C1 segment of cervical spinal cord (tissue), 14 donors: ENCODE measurements around the gene TUG1.

Experiments
- DNase-seq, 14 donors: peaks; one replicate each; lab custom pipeline; 2025; lab: John Stamatoyannopoulos, UW

The TUG1 gene

DNA sequence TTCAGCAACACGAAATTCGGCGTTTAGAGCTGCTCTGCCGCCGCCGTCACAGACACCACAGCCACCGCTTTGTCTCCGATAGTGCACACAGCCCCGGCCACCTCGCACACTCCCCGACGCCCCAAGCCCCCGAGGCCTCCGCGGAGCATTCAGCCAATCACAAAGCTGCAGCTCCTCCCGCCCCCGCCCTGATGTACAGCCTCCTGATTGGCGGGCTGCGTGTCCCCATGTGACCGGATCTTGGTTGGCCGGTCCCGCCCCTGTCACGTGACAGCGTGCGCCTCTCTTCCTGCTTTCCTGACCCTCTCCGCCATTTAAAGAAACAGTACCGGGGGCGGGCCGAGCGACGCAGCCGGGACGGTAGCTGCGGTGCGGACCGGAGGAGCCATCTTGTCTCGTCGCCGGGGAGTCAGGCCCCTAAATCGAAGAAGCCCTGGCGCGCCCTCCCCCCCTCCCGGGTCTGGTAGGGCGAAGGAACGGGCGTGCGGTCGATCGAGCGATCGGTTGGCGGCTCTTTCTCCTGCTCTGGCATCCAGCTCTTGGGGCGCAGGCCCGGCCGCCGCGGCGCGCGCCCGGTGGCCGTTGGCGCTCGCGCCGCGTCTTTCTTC lies at the start of gene TUG1:
TUG1 (plus strand) TSS at position 342 of the 608 bp plus-strand sequence.
- peak; percentile 90 to 99 (median 96) for DNase-seq

DNA sequence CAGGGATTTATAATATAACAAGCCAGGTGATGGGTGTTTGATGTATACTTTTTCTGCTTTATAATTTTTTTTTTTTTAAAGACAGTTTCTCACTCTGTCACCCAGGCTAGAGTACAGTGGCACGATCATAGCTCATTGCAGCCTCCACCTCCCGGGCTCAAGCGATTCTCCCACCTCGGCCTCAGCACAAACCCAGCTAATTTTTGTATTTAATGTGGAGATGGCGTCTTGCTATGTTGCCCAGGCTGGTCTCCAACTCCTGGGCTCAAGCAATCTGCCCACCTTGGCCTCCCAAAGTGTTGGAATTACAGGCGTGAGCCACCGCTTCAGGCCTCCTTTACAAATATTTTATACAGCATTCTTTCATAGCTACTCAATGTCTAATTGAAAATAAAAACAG lies 49.1 kb upstream of the TUG1 start:
- no peak for DNase-seq

GRCh38 chr22:30920407-30920806 lies 48.7 kb upstream of the TUG1 start:
- peak in 12 of 14 donors; percentile 7 to 75 (median 40) for DNase-seq

- no peak for DNase-seq
These were observed 48.0 kb upstream of the TUG1 start for GRCh38 chr22:30921108-30921507.

DNA sequence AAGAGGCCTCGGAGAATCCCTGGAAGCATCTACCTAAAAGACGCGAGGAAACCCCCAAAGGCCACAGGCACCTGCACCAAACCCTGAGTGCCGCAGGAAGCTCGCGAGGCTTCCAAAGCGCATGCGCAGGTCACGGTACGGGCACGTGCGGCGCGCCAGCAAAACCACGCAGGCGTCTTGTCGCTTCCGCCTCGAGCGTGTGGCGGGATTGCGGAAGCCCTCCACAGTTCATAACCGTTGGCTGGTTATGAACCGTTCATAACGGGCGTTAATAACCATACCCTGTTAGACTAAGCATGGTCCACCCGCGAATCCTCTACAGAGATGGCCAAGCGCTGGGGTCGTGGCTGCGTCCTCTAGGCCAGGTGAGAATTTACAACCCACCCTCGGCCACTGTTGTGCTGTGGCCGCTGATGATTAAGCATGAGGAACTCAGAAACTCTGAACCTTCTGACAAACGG lies 46.9 kb upstream of the TUG1 start:
- peak in 6 of 14 donors; percentile 10 to 40 (median 27) for DNase-seq

- DNase-seq, result no peak
These were observed 45.7 kb upstream of the TUG1 start for GRCh38 chr22:30923168-30923900.

- no peak for DNase-seq
These were observed 43.4 kb upstream of the TUG1 start for GRCh38 chr22:30925667-30926066.

DNA sequence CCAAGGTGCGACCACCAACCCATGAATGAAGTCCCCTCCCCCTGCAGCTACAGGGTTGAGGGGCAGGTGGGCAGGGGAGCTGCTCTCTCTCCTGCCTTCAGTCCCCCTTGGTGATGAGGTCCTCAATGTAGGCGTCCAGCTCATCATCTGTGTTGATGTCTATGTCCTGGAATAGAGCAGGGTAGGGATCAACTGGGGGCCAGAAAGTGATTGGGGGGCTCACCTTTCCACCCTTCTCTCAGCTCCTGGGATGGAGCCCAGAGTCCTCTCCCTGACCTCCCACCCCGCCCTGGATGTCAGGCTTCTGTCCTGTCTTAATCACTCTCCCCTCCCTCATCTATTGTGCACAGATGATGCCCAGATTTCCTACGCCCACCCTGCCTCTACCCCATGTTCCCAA lies 42.4 kb upstream of the TUG1 start:
- no peak for DNase-seq

DNA sequence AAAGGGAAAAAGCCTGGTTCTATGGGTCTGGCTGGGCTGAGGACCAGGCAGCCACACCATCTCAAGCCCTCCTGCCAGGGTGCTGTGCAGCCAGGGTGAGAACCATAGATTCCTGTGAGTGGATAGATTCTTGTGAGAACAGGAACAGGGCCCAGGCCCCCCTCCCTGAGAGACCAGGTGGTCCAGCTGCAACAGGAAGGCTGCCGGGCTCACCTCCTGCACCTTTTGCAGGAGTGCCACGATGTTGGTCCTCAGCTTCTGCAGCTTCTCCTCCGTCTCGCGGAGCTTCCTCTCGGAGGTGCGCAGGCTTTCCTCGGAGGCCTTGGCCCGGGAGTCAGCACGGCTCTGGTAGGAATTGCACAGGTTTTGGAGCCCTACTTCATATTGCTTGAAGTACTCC lies 41.3 kb upstream of the TUG1 start:
- DNase-seq, result no peak

DNA sequence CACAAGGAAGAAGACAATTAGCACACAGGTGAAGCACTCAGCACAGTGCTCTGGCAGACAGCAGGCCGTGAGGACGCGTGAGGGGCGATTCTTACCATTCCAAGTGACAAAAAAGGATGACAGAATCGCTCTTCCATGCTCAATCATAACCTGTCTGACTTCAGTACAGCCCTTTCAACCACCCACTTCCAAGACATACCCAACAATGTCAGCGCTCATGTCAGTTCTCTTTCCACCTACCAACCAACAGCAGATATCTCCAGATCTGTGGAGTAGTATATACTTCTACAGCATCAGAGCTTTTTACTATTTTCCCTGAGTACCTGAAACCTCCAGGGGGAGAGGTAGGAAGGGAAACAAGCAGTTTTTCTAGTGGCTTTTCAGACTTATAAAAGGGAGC lies 40.7 kb upstream of the TUG1 start:
- no peak for DNase-seq

DNA sequence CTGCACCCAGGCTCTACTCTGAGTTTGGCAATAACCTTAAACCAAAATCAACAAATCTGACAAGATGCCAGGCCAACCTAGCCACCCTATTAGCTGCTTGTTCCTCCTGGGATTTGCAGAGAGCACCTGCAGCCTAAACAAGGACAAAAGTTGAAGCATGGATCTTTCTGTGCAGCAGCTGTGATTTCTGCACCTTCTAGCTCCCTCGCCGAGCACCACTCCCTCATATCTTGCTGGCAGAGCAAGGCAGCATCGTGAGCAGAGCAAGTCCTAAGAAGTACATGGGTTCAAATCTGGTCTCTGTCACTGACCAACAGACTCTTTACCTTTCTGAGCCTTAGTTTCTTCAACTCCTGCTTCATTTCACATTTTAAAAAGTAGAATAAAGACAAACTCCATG lies 38.8 kb upstream of the TUG1 start:
- DNase-seq, result no peak

DNA sequence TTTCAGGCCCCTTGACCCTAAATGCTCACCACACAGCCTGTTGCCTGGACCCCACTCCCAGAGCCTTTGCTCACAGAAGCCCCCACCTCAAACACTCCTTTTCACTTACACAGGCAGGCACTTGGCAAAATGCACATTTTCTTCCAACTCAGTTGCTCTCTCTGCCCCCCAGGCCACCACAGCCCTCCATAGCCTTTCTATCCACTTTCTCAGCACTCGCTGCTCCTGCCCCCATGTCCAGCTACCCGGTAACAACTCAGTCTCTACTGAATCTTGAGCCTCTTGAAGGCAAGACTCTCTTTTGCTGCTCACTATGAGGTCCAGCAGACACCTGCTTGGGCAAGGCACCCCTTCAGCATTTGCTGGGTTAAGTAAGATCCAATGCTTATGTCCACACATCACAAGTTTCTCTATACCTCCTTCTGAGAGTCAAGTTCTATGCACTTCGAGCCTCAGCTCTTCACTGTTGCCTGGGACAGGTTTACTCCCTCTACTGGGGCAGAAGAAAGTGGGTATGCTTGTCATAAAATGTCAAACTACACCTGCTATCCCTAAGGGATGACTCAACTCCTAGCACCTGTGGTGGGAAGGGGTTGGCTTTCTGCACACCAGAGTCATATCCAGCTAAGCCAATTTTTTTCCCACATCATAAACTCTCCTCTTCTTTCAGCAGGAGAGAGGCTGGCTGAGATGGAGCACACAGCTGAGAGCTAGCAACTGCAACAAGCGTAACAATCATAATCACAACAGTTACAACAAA lies 37.3 kb upstream of the TUG1 start:
- DNase-seq, result no peak

DNA sequence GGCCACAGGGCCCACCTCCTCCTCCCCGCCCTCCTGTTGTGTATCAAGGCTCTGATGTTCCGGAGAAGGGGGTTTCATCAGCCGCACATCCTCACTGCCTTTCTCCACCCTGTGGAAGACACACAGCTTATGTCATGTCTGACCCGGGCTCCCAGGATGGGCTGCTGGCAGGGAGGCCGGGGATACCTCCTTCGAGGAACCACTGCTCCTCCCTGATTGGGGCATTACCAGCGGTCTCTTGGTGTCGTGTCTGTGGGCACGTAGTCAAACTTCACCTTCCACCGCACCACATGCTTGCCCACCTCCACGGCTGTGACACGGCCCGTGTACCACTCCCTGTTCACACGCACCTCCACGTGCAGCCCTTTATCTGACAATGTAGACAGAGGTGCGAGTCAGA lies 36.4 kb upstream of the TUG1 start:
- DNase-seq, result no peak

DNA sequence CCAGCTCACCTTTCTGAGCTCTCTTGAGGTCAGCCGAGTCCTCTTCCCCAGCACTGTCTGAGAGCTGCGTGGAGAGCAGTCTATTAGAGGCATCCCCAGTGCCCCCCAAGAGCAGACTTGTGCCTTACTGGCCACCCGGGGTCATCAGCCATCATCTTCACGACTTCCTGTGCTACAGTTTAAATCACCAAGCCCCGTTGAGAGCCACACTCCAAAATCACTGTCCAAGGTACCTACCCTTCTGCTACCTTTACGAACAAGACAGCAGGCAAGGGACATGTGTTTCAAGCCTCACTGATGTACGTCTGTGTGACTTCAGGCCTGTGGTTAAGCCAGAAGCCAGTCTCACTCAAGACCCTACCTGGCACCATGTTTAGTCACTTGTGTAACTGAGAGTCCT lies 35.6 kb upstream of the TUG1 start:
- no peak for DNase-seq

DNA sequence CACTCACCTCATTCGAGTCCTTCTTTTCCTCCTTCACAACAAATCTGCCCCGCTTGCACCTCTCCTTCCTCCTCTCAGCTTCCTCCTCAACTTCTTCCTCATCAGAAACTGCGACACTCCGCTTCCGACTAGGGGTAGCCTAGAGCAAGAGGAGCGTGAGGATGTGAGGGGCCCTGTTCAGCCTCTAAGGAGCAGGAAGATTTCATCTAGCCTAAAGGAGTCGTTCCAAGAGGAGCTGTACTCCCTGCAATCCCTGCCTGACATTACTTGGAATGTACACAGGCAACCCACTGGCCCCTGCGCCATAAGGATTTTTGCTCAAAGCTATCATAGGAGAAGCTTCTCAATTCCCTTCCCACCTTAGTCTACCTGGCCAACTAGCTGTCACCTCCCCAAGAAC lies 35.0 kb upstream of the TUG1 start:
- no peak for DNase-seq

GRCh38 chr22:30940685-30941362 lies 28.2 kb upstream of the TUG1 start:
- no peak for DNase-seq

- DNase-seq, result no peak
These were observed 27.7 kb upstream of the TUG1 start for GRCh38 chr22:30941363-30941740.

DNA sequence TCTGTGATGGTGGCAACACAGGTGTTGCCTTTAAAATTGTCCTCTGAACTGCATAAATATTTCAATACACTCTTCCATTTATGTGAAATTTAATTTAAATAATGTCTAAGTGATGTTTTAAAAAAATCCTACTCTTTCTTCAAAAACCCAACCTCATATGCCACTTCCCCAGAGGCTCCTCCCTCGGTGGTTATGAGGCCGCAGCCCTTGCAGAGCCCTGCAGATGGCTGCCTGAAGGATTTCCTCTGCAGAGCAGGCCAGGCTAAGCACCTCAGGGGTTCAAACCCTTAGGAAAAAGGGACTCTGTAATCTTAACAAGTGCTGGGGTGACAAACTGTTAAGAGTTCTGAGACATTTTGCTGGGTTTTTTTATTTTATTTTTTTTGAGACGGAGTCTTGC lies 25.7 kb upstream of the TUG1 start:
- no peak for DNase-seq

DNA sequence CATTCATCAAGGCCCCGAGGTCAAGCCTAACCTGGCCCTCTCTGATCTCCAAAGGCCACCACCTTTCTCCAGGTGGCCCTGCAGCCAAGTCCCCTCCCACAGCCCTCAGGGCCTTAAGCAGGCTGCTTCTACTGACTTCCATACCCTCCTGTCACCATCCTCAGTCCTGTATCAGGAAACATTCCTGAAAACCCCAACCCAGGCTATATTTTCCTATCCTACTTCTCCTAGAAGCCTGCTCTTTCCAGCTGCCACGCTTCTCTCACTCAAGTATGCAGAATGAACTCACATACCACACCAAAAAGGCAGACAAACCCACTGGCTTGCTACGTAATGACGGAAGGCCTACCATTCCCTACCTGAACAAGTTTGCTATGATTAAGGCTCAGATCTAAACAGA lies 24.1 kb upstream of the TUG1 start:
- DNase-seq, result no peak

DNA sequence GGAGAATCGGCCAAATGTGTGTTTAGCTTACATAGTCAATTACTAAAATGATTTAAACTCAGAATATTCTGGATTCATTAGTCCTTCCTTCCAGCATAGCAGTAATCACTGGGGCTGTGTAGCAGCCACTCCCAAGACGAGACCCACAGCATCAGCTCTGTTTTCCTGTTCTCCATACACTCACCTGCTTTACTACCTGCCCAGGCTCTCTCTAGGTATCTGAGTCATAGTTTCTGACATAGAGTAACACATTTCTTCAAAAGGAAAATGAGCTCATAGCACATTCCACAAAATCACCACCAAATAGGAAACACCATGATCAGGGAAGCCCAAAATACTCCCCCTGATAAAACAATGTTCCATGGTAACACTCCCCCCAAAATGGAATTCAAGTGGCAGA lies 23.4 kb upstream of the TUG1 start:
- no peak for DNase-seq

DNA sequence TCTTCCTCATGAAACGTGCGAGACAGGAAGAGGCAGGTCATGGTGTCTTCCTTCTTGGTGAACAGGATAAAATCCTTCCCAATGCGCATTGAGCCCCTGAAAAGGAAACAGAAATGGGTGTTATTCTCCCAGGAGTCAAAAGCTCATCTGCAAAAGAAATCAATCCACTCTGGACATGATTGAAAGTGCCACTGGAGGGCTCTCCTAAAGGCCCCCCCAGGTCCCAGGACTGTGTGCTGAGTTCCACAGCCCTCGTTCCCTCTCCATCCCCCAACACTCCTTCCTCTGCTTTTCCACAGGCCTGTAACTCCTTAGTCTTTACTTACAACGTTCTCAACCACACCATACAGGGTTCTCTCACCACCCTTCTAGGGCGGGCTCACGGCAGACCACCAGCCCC lies 22.7 kb upstream of the TUG1 start:
- no peak for DNase-seq

DNA sequence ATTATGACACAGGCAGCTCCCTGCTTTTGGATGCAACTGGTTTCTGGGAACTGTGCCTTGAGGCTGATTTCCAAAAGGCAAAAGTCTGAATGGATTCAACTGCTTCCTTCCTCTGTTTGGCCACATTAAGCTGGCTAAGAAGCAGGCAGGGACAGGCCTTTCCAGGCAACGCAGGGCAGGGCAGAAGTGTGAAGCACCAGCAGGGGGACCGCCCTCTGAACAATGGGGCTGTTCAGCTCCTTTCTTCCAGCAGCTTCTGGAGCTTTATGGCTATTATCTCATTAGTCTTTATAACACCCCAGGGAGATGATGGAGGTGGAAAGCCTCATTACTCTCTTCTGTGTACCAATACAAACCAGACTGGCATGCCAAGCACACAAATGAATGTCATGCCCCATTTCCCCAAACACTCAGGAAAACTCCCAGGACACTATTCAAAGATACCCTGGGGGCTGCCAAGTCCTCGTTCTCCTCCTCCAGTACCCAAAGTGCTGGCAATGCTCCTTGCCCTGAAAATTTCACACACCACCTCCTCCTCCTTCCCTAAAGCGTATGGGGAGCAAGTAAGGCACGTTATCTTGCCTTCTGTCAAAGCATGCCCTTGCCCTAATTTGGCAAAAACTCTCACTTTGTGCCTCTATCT lies 21.8 kb upstream of the TUG1 start:
- DNase-seq, result peak in 13 of 14 donors; percentile 5 to 85 (median 66)
